H1 (cell line): ENCODE results near the gene RNFT1. TPM values are rescaled to one million over a fixed set of nuclear protein-coding genes. Genes with fewer than 3 reads are reported as not detected.
"Not testable (repeated sequence)": the region's sequence is repeated elsewhere in the genome, so short reads cannot be mapped to it uniquely, and the experiment has no call there.

ENCODE experiments used
- CTCF ChIA-PET: fragments of 300-600 bp; sonication (Branson Sonifier 250); formaldehyde crosslinking; loops from one replicate; lab custom pipeline; 2021; ENCODE audit not compliant: partially characterized antibody; lab: Charles Lee
- POLR2A ChIA-PET: fragments of 300-600 bp; sonication (Branson Sonifier 250); formaldehyde crosslinking; loops from one replicate; lab custom pipeline; 2021; ENCODE audit warnings: inconsistent platforms; ENCODE audit not compliant: partially characterized antibody; lab: Charles Lee
- DNase-seq, 2 experiments: peaks; one replicate each; pipeline versions ENCODE4 v3.0.0 to v3.0.0-alpha.2; 2010 to 2022; ENCODE audit warnings: low spot score in 2 of 2, low read depth in 1 of 2, mixed read lengths in 1 of 2
- FAIRE-seq: peaks from 2 replicates; lab custom pipeline; 2011; peaks lifted over from hg19 to GRCh38; lab: Jason Lieb, UNC
- H2AFZ ChIP-seq: 2 replicates; pipeline ENCODE4 v1.8.1; 2012; ENCODE audit warnings: low read length, inconsistent platforms
- H2AK5ac ChIP-seq: 2 replicates; pipeline ENCODE4 v1.6.1; 2013; ENCODE audit warnings: low read depth, low read length
- H2BK120ac ChIP-seq: replicated peaks from 2 replicates; pipeline ENCODE3; 2013; ENCODE audit warnings: low read depth, low read length, inconsistent platforms
- H2BK12ac ChIP-seq: 2 replicates; pipeline ENCODE4 v1.6.1; 2013; ENCODE audit warnings: low read depth, low read length
- H2BK15ac ChIP-seq: 2 replicates; pipeline ENCODE4 v1.6.1; 2013; ENCODE audit warnings: low read length
- H2BK20ac ChIP-seq: 2 replicates; pipeline ENCODE4 v1.6.1; 2013; ENCODE audit warnings: low read length
- H2BK5ac ChIP-seq: 2 replicates; pipeline ENCODE4 v1.6.1; 2013; ENCODE audit warnings: low read depth, low read length
- H3K14ac ChIP-seq: 2 replicates; pipeline ENCODE4 v1.6.1; 2013; ENCODE audit warnings: inconsistent platforms; ENCODE audit not compliant: insufficient read length
- H3K18ac ChIP-seq: 2 replicates; pipeline ENCODE4 v1.6.1; 2013; ENCODE audit warnings: low read length; ENCODE audit errors: extremely low read depth
- H3K23ac ChIP-seq: 2 replicates; pipeline ENCODE4 v1.6.1; 2013; ENCODE audit warnings: inconsistent platforms; ENCODE audit not compliant: insufficient read length
- H3K23me2 ChIP-seq: 2 replicates; pipeline ENCODE4 v1.6.1; 2013; ENCODE audit warnings: low read depth, low read length
- H3K27ac ChIP-seq: 2 replicates; pipeline ENCODE4 v1.6.1; 2011; ENCODE audit warnings: low read depth, low read length, inconsistent platforms
- H3K27me3 ChIP-seq, 4 experiments: replicated peaks in 1 of 4; 1 replicate in 1 of 4; 2 replicates in 3 of 4; pipeline versions ENCODE4 v1.6.1 to v1.8.1; 2011 to 2013; ENCODE audit warnings: low read length in 3 of 4, mild to moderate bottlenecking in 3 of 4, inconsistent platforms in 2 of 4, mixed read lengths in 2 of 4, moderate library complexity in 1 of 4; ENCODE audit not compliant: control insufficient read depth in 3 of 4, insufficient read depth in 3 of 4; ENCODE audit errors: extremely low read depth in 1 of 4
- H3K36me3 ChIP-seq, 4 experiments: 2 replicates each; pipeline versions ENCODE4 v1.6.1 to v1.8.1; 2011 to 2013; ENCODE audit warnings: mild to moderate bottlenecking in 4 of 4, low read length in 3 of 4, moderate library complexity in 2 of 4, control low read depth in 1 of 4, inconsistent platforms in 1 of 4; ENCODE audit not compliant: insufficient read depth in 4 of 4, control insufficient read depth in 2 of 4
- H3K4ac ChIP-seq: replicated peaks from 2 replicates; pipeline ENCODE3; 2013; ENCODE audit warnings: low read length, low read depth, mixed read lengths, inconsistent platforms; ENCODE audit not compliant: insufficient read length
- H3K4me1 ChIP-seq, 4 experiments: replicated peaks in 1 of 4; 1 replicate in 1 of 4; 2 replicates in 3 of 4; pipeline versions ENCODE4 v1.6.1 to v1.8.1; 2011 to 2013; ENCODE audit warnings: low read length in 3 of 4, inconsistent platforms in 2 of 4, mixed read lengths in 1 of 4; ENCODE audit not compliant: insufficient read depth in 4 of 4, control insufficient read depth in 3 of 4
- H3K4me2 ChIP-seq, 2 experiments: 2 replicates each; pipeline versions ENCODE4 v1.6.1 to v1.8.1; 2011 to 2013; ENCODE audit warnings: low read depth in 2 of 2, low read length in 2 of 2, control low read depth in 1 of 2, inconsistent platforms in 1 of 2, mild to moderate bottlenecking in 1 of 2; ENCODE audit not compliant: insufficient read depth in 1 of 2
- H3K4me3 ChIP-seq, 4 experiments: fragments of 200-600, 300-600 bp in 1 of 4; sonication (generic), shearing (Covaris generic), sonication (Bioruptor Twin) in 1 of 4; 2 replicates each; pipeline versions ENCODE4 v1.5.1 to v1.8.1; 2011 to 2016; ENCODE audit warnings: low read length in 4 of 4, low read depth in 3 of 4, control low read depth in 2 of 4, inconsistent platforms in 2 of 4, mild to moderate bottlenecking in 2 of 4, mixed read lengths in 1 of 4, moderate library complexity in 1 of 4; ENCODE audit not compliant: insufficient read depth in 2 of 4; ENCODE audit errors: extremely low read depth in 1 of 4
- H3K56ac ChIP-seq: replicated peaks from 2 replicates; pipeline ENCODE3; 2013; ENCODE audit warnings: low read depth, mild to moderate bottlenecking, mixed read lengths, low read length, inconsistent platforms; ENCODE audit not compliant: insufficient read length
- H3K79me1 ChIP-seq: 2 replicates; pipeline ENCODE4 v1.6.1; 2013; ENCODE audit warnings: low read depth, low read length, control low read depth
- H3K79me2 ChIP-seq, 2 experiments: 2 replicates each; pipeline versions ENCODE4 v1.6.1 to v1.8.1; 2012 to 2013; ENCODE audit warnings: low read length in 2 of 2, mild to moderate bottlenecking in 2 of 2, inconsistent platforms in 1 of 2; ENCODE audit not compliant: insufficient read depth in 2 of 2, control insufficient read depth in 1 of 2
- H3K9ac ChIP-seq, 4 experiments: replicated peaks in 1 of 4; 1 replicate in 1 of 4; 2 replicates in 3 of 4; pipeline versions ENCODE4 v1.6.1 to v1.8.1; 2011 to 2013; ENCODE audit warnings: low read depth in 3 of 4, low read length in 3 of 4, control low read depth in 2 of 4, mild to moderate bottlenecking in 2 of 4, moderate library complexity in 2 of 4, inconsistent platforms in 1 of 4; ENCODE audit errors: extremely low read depth in 1 of 4
- H3K9me3 ChIP-seq, 2 experiments: 2 replicates each; pipeline versions ENCODE4 v1.6.1 to v1.8.1; 2012 to 2013; ENCODE audit warnings: mild to moderate bottlenecking in 2 of 2, moderate library complexity in 2 of 2, control low read depth in 1 of 2, inconsistent platforms in 1 of 2, low read depth in 1 of 2, low read length in 1 of 2, mixed read lengths in 1 of 2; ENCODE audit not compliant: insufficient read depth in 2 of 2
- H4K20me1 ChIP-seq, 2 experiments: replicated peaks in 1 of 2; 2 replicates each; pipeline versions ENCODE3 to v1.8.1; 2011 to 2013; ENCODE audit warnings: inconsistent platforms in 2 of 2, low read length in 2 of 2, mild to moderate bottlenecking in 1 of 2; ENCODE audit not compliant: insufficient read depth in 2 of 2, control insufficient read depth in 1 of 2
- H4K5ac ChIP-seq: 2 replicates; pipeline ENCODE4 v1.6.1; 2013; ENCODE audit warnings: low read length, low read depth, mixed read lengths, inconsistent platforms; ENCODE audit not compliant: insufficient read length
- H4K8ac ChIP-seq: 2 replicates; pipeline ENCODE4 v1.8.0; 2013; ENCODE audit warnings: mild to moderate bottlenecking, moderate library complexity, low read length, inconsistent platforms; ENCODE audit not compliant: insufficient read depth; ENCODE audit errors: extremely low read depth
- H4K91ac ChIP-seq: replicated peaks from 2 replicates; pipeline ENCODE3; 2013; ENCODE audit warnings: low read length, mixed read lengths, inconsistent platforms; ENCODE audit not compliant: insufficient read length
- WGBS, 2 experiments: shearing (Covaris generic) in 1 of 2; methylation state at CpG; one replicate each; pipeline versions ENCODE4 v1.1.6 to v1.1.7; 2013 to 2015; ENCODE audit warnings: low lambda C conversion rate in 2 of 2, mixed read lengths in 2 of 2, inconsistent platforms in 1 of 2, low coverage in 1 of 2, missing lambda C conversion rate in 1 of 2; ENCODE audit not compliant: insufficient replicate concordance in 2 of 2, insufficient coverage in 1 of 2, insufficient read length in 1 of 2; ENCODE audit errors: extremely low coverage in 1 of 2, missing lambda C conversion rate in 1 of 2; 5-methylcytosine and 5-hydroxymethylcytosine counted together
- polyA plus RNA-seq, 7 experiments: library from polyadenylated mRNA; depleted of rRNA in 3 of 7; stranded (reverse) in 5 of 7; unstranded in 2 of 7; fragments of >200 nt in 5 of 7; fragments of 200-250 nt in 2 of 7; gene quantifications; 1 replicate in 5 of 7; 2 replicates in 1 of 7; 4 replicates in 1 of 7; pipeline versions ENCODE4 v1.2.1 to v1.2.3, GENCODE V29; 2011 to 2013; ENCODE audit warnings: missing spikeins in 2 of 7, mixed read lengths in 2 of 7
- total RNA-seq: library from RNA; stranded (reverse); fragmentation: NEBNext Ultra II Directional; extraction: Animal tissue kit (Norgen Biotek cat#: 25700); gene quantifications from 2 replicates; pipeline ENCODE4 v1.2.1, GENCODE V29; 2021

RNFT1 gene
- total and polyA plus RNA-seq, 2 of the 8 experiments (the other 6 are each of a cell fraction or from before 2014, with no cell fraction given): 3.0 to 5.2 TPM

GRCh38 chr17:59930768-59931167, 33.8 kb downstream of the RNFT1 start:
- 85% methylated on average over 3 of the region's 3 CpGs; no CpG with 5 or more reads in 1 of the 2 experiments for WGBS, 2 experiments
- H2BK20ac ChIP-seq, FAIRE-seq, H2BK120ac ChIP-seq, H4K91ac ChIP-seq, H3K4me3 ChIP-seq, H2BK15ac ChIP-seq, H3K4me2 ChIP-seq, H3K9me3 ChIP-seq, CTCF ChIA-PET, H3K56ac ChIP-seq, H2BK12ac ChIP-seq, H3K27ac ChIP-seq, H4K8ac ChIP-seq, H2BK5ac ChIP-seq, H3K4ac ChIP-seq, H3K79me2 ChIP-seq, H4K5ac ChIP-seq, H4K20me1 ChIP-seq, H3K79me1 ChIP-seq, H2AFZ ChIP-seq, H3K23me2 ChIP-seq, H3K14ac ChIP-seq, DNase-seq, H3K27me3 ChIP-seq, H3K4me1 ChIP-seq, H3K18ac ChIP-seq, H3K23ac ChIP-seq, POLR2A ChIA-PET, H3K9ac ChIP-seq, H2AK5ac ChIP-seq: not testable (repeated sequence)
- H3K36me3 ChIP-seq: peaks cover 0 to 23% (median 7%) of the 10 kb centered on the region in 4 experiments; a peak in 3 of 8 replicates

- H3K23ac ChIP-seq, H2BK5ac ChIP-seq, H3K79me1 ChIP-seq, H3K27me3 ChIP-seq, H3K79me2 ChIP-seq, H3K14ac ChIP-seq, H4K8ac ChIP-seq, H4K5ac ChIP-seq, H2AFZ ChIP-seq, H2BK15ac ChIP-seq, H3K9me3 ChIP-seq, H4K20me1 ChIP-seq, DNase-seq, POLR2A ChIA-PET, H3K4ac ChIP-seq, H3K4me2 ChIP-seq, H3K23me2 ChIP-seq, H2BK20ac ChIP-seq, CTCF ChIA-PET, H4K91ac ChIP-seq, H3K9ac ChIP-seq, H3K56ac ChIP-seq, H2BK120ac ChIP-seq, H3K18ac ChIP-seq, H2AK5ac ChIP-seq, H3K27ac ChIP-seq, H3K4me1 ChIP-seq, H2BK12ac ChIP-seq, H3K4me3 ChIP-seq, FAIRE-seq: not testable (repeated sequence)
- 93% methylated on average over 2 of the region's 2 CpGs; no CpG with 5 or more reads in 1 of the 2 experiments for WGBS, 2 experiments
- H3K36me3 ChIP-seq: peaks cover 0 to 23% (median 5%) of the 10 kb centered on the region in 4 experiments; a peak in 3 of 8 replicates
Measured at GRCh38 chr17:59930121-59930520, 34.4 kb downstream of the RNFT1 start.
